Measurements from ENCODE around the gene RAP1A. TPM values are rescaled to one million over a fixed set of nuclear protein-coding genes. Genes with fewer than 3 reads are reported as not detected.
"Not testable (repeated sequence)": the region's sequence is repeated elsewhere in the genome, so short reads cannot be mapped to it uniquely, and the experiment has no call there.

The RAP1A gene
- total RNA-seq, 1 donor from 2014 or later, result 41.7 TPM

GRCh38 chr1:111602302-111602701 lies 17.3 kb upstream of the RAP1A start:
- TF ChIP-seq, protein P1, sequence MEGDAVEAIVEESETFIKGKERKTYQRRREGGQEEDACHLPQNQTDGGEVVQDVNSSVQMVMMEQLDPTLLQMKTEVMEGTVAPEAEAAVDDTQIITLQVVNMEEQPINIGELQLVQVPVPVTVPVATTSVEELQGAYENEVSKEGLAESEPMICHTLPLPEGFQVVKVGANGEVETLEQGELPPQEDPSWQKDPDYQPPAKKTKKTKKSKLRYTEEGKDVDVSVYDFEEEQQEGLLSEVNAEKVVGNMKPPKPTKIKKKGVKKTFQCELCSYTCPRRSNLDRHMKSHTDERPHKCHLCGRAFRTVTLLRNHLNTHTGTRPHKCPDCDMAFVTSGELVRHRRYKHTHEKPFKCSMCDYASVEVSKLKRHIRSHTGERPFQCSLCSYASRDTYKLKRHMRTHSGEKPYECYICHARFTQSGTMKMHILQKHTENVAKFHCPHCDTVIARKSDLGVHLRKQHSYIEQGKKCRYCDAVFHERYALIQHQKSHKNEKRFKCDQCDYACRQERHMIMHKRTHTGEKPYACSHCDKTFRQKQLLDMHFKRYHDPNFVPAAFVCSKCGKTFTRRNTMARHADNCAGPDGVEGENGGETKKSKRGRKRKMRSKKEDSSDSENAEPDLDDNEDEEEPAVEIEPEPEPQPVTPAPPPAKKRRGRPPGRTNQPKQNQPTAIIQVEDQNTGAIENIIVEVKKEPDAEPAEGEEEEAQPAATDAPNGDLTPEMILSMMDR (IDR thresholded peaks at IDR 0.05; ENCODE audit: unreplicated experiment), result no peak
- Mint-ChIP-seq H3K27me3 (ENCODE audit: unreplicated experiment) (peaks cover 2% of the 10 kb centered on the region), H3K9me3 (ENCODE audit: unreplicated experiment) (peaks cover 3% of the 10 kb centered on the region), H3K27ac (ENCODE audit: unreplicated experiment) (no peak overlapping the region), H3K4me1 (ENCODE audit: unreplicated experiment) (no peaks in the 10 kb centered on the region), H3K4me3 (ENCODE audit: unreplicated experiment) (no peak overlapping the region), H3K36me3 (ENCODE audit: low read depth, unreplicated experiment) (no peaks in the 10 kb centered on the region)
- DNase-seq (ENCODE audit: low spot score), result no peak

- H3K9me3 Mint-ChIP-seq (ENCODE audit: unreplicated experiment), result peaks cover 3% of the 10 kb centered on the region
- H3K4me1 Mint-ChIP-seq (ENCODE audit: unreplicated experiment), result no peaks in the 10 kb centered on the region
- no peaks in the 10 kb centered on the region for H3K36me3 Mint-ChIP-seq (ENCODE audit: low read depth, unreplicated experiment)
- no peak for DNase-seq (ENCODE audit: low spot score)
- TF ChIP-seq, protein P1 (IDR thresholded peaks at IDR 0.05; ENCODE audit: unreplicated experiment), result no peak
- H3K4me3 Mint-ChIP-seq (ENCODE audit: unreplicated experiment), result no peak overlapping the region
- H3K27me3 Mint-ChIP-seq (ENCODE audit: unreplicated experiment), result peaks cover 2% of the 10 kb centered on the region
- no peak overlapping the region for H3K27ac Mint-ChIP-seq (ENCODE audit: unreplicated experiment)
These were observed 16.6 kb upstream of the RAP1A start for GRCh38 chr1:111602974-111603373.

DNA sequence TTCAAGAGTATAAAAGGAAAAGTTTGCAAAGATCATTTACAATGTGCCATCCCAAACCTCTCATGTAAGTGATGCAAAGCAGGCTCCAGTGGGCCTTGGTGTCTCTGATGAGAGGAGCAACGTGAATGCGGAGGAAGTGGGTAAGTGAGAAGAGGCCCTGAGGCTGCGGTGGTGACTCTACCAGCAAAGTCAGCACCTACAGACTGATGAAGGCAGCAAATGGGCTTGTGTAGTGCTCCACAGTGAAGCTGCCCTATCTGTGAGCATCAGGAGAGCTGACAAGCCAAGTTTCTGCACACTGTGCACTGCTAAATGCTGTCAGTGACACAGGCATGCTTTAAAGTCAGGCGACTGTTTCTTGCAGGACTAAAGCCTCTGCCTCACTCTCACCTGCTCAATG lies 15.6 kb upstream of the RAP1A start:
- no peak overlapping the region for H3K27ac Mint-ChIP-seq (ENCODE audit: unreplicated experiment)
- no peaks in the 10 kb centered on the region for H3K4me1 Mint-ChIP-seq (ENCODE audit: unreplicated experiment)
- no peaks in the 10 kb centered on the region for H3K36me3 Mint-ChIP-seq (ENCODE audit: low read depth, unreplicated experiment)
- H3K4me3 Mint-ChIP-seq (ENCODE audit: unreplicated experiment), result no peak overlapping the region
- H3K9me3 Mint-ChIP-seq (ENCODE audit: unreplicated experiment), result peaks cover 4% of the 10 kb centered on the region
- H3K27me3 Mint-ChIP-seq (ENCODE audit: unreplicated experiment), result peaks cover 2% of the 10 kb centered on the region
- no peak for DNase-seq (ENCODE audit: low spot score)
- TF ChIP-seq, protein P1 (IDR thresholded peaks at IDR 0.05; ENCODE audit: unreplicated experiment), result no peak

DNA sequence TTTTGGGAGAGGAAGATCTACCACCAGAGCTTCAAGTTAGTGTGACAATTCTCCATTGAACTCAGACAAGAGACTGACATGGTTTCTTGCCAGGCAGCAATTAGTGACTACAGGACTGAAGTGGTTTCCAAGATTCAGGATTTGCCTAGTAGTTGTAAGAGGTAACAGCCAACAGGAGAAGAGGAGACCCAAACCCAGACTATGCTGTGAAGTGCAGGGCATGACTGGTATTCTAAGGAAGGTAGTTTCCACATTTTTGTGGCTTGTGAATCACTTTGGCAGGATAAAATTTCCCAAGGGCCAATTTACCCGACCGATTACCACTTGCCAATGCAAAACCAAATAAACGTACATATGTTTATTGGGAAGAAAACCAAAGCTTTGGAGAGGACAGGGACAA lies 14.7 kb upstream of the RAP1A start:
- no peak overlapping the region for H3K4me3 Mint-ChIP-seq (ENCODE audit: unreplicated experiment)
- H3K27ac Mint-ChIP-seq (ENCODE audit: unreplicated experiment), result no peak overlapping the region
- H3K4me1 Mint-ChIP-seq (ENCODE audit: unreplicated experiment), result no peaks in the 10 kb centered on the region
- DNase-seq (ENCODE audit: low spot score), result no peak
- TF ChIP-seq, protein P1 (IDR thresholded peaks at IDR 0.05; ENCODE audit: unreplicated experiment), result no peak
- H3K36me3 Mint-ChIP-seq (ENCODE audit: low read depth, unreplicated experiment), result no peaks in the 10 kb centered on the region
- peaks cover 8% of the 10 kb centered on the region for H3K9me3 Mint-ChIP-seq (ENCODE audit: unreplicated experiment)
- peaks cover 3% of the 10 kb centered on the region for H3K27me3 Mint-ChIP-seq (ENCODE audit: unreplicated experiment)

DNA sequence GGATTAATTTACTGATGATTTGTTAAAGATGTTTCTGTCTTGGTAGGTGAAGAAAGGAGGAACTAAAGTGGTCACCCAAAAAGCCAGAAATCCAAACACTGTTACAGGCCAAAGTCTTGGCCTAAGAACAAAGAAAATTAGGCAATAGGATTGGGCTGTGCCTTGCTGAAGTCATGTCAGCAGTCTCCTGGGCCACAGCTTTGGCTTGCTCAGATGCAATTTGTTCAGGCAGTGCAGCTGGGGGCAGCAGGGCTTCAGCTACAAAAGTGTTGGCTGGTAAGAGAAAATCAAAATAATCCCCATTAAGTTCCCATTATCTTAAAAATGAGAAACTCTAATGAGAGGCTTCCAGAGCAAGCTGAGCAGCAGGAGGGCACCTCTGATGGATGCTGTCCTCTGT lies 14.0 kb upstream of the RAP1A start:
- Mint-ChIP-seq H3K27me3 (ENCODE audit: unreplicated experiment) (peaks cover 3% of the 10 kb centered on the region), H3K4me3 (ENCODE audit: unreplicated experiment) (no peak overlapping the region), H3K4me1 (ENCODE audit: unreplicated experiment) (no peaks in the 10 kb centered on the region), H3K36me3 (ENCODE audit: low read depth, unreplicated experiment) (no peaks in the 10 kb centered on the region), H3K9me3 (ENCODE audit: unreplicated experiment) (peaks cover 8% of the 10 kb centered on the region), H3K27ac (ENCODE audit: unreplicated experiment) (no peak overlapping the region)
- TF ChIP-seq, protein P1 (IDR thresholded peaks at IDR 0.05; ENCODE audit: unreplicated experiment), result no peak
- DNase-seq (ENCODE audit: low spot score), result no peak

GRCh38 chr1:111606457-111607215 lies 13.0 kb upstream of the RAP1A start:
- not testable (repeated sequence) for H3K4me1 Mint-ChIP-seq (ENCODE audit: unreplicated experiment); H3K4me3 Mint-ChIP-seq (ENCODE audit: unreplicated experiment); H3K27me3 Mint-ChIP-seq (ENCODE audit: unreplicated experiment); H3K27ac Mint-ChIP-seq (ENCODE audit: unreplicated experiment); H3K36me3 Mint-ChIP-seq (ENCODE audit: low read depth, unreplicated experiment); DNase-seq (ENCODE audit: low spot score); H3K9me3 Mint-ChIP-seq (ENCODE audit: unreplicated experiment)

DNA sequence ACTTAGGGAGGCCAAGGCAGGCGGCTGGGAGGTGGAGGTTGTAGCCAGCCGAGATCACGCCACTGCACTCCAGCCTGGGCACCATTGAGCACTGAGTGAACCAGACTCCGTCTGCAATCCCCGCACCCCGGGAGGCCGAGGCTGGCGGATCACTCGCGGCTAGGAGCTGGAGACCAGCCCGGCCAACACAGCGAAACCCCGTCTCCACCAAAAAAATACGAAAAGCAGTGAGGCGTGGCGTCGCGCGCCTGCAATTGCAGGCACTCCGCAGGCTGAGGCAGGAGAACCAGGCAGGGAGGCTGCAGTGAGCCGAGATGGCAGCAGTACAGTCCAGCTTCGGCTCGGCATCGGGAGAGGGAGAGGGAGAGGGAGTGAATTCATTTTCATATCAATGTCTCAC lies 11.1 kb upstream of the RAP1A start:
- H3K4me3 Mint-ChIP-seq (ENCODE audit: unreplicated experiment); H3K27ac Mint-ChIP-seq (ENCODE audit: unreplicated experiment); H3K4me1 Mint-ChIP-seq (ENCODE audit: unreplicated experiment); H3K9me3 Mint-ChIP-seq (ENCODE audit: unreplicated experiment); H3K36me3 Mint-ChIP-seq (ENCODE audit: low read depth, unreplicated experiment); DNase-seq (ENCODE audit: low spot score); H3K27me3 Mint-ChIP-seq (ENCODE audit: unreplicated experiment): not testable (repeated sequence)

Data from endothelial cell (in vitro differentiated cells).